ENCODE data around the gene MAPK11.

Gene MAPK11

DNA sequence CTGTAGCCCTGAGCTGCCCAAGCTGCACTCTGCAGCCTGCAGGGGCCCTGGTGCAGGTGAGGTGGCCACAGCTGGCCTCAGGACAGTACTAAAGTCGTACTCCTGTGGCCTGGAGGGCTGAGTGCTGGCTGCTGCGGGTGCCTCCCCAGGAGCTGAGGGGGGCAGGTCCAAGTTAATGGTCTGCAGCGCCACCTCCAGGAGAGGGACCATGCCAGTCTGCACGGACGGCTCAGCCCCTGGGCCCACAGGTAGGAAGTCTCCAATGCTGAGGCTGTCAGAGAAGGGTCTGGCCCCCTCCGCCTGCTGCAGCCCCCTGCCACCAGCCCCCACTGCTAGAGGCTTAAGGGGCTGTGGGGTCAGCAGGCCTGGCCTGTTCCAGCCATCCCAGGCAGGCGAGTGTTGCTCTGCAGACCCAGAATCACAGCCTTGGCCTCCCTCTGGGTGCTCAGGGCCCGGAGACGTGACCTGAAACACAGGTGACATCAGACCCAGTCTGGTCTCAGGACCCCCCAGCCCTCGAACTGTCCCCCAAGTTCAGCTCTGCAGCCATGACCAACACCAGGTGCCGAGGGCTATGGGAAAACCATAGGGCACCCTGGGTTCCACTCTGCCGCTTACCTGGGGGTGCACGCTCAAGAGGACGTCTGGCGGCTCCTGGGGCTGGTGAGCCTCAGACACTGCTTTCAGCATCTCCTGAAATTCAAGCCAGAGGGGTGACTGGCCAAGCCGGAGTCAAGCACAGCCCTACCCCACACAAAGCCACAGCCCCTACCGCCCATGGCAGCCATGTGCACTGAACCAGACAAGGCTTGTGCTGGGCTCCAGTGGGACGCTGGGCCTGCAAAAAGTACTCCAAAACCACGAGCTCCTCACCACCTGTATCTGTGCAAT is 48.5 kb downstream of the MAPK11 start:
- DNase-seq = no peak

DNA sequence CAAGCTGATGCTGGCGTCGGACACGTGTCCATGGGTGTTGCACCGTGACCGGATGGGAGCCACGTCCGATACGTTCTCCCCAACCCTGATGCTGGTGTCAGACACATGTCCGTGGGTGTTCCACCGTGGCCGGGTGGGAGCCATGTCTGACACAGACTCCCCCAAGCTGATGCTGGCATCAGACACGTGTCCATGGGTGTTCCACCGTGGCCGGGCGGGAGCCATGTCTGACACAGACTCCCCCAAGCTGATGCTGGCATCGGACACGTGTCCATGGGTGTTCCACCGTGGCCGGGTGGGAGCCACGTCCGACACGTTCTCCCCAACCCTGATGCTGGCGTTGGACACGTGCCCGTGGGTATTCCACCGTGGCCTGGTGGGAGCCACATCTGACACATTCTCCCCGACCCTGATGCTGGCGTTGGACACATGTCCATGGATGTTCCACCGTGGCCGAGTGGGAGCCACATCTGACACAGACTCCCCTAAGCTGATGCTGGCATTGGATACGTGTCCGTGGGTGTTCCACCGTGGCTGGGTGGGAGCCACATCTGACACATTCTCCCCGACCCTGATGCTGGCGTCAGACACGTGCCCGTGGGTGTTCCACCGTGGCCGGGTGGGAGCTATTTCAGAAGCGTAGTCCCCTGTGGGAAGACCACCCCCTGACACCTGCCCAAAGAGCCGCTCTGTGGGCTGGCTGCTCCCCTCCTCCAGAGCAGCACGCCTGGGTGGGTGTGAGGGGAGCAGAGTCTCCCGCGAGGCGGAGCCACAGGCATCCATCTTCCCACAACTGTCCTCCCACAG is 49.4 kb downstream of the MAPK11 start:
- DNase-seq = no peak

DNA sequence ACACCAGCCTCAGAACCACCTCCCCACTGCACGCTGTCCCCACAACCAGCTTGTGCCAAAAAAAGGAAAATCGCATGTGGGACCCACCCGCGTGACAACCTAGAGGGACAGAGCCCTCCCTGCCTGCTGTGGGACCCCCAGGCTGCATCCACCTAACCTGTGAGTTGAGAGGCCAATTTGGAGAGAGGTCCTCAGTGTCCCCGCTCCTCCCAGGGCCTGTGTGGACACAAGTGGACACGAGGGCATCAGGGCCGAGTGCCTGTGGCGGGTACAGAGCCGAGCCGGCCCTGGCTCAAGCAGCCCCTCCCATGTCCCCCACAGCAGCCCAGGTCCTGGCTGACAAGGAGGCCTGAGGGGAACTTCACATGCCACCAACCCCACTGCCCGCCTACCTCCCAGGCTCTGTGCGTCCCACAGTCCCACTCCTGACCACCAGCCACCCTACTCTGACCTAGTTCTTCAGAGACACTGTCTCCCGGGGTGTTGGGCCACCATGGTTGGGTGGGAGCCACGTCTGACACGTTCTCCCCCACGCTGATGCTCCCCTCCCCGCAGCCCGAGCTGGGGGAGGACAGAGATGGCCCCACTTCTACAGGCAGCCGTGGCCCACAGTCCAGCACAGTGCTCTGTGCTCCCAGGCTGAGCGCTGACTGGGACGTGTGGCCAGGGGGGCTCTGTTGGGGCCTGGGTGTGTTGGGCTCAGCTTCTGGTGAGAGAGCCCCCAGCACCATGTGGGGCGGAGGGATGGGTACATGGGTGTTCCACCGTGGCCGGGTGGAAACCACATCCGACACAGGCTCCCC is 50.2 kb downstream of the MAPK11 start:
- DNase-seq = no peak

DNA sequence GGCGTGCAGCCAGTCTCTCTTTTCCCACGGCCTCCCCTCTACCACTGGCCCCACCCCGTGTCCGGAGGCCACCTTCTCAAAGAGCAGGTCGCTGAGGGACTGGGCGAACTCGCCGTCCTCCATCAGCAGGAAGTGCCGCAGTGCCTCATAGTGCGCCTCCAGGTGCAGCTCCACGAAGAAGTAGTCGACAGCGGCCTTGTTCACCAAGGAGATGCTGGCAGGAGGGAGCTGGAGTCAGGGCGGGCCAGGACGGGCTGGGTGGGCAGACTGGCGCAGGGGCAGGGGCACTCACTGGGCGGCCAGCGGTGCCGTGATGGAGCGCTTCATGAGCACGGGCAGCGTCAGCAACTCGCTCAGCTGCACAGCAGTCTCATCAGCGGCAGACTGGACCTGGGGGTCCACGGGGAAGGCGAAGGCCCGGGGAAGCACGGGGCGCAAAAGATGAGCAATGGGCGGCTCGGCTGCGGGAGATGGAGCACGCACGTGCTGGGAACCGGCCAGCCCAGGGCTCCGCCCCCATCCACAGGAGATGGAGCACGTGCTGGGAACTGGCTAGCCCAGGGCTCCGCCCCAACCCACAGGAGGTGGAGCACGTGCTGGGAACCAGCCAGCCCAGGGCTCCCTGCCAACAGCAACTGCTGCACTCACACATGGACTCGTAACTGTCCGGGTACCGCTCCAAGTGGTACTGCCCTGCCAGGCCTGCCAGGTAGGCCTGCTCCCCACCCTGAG is 51.0 kb downstream of the MAPK11 start:
- DNase-seq = no peak

DNA sequence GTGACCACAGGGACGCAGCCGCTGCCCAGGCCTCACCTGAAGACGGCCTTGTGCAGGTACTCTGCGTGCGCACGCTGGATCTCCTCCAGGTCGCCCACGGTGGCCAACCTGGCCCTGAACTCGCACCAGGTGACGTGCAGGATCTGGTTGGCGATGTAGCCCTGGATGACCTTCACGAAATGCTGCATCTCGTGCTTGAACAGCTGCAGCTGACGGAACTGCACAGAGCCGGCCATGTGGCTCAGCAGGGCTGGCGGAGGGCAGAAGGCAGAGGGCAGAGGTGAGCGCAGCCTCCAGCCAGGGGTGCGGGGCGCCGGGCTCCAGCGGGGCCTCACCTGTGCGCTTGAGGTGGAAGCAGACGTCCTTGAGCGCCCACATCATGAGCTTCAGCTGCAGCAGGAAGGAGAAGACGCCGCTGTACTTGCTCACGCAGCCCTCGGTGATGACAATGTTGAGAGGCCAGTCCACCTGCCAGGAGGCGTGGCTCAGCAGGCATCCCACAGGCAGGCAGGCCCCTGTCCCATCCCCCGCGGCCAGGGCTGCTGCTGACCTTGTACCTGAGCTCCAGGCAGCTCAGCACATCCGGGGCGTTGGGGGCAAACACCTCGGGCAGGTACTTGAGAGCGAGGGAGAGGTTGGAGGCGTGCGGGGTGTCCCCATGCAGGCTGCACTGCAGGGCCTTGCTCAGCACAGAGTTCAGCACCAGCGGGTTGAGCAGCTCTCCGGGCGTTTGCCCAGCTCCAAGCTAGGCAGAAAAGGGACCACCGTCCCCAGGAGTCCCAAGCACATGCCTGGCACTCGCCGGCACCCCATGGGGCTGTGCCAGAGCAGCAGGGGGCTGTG is 51.8 kb downstream of the MAPK11 start:
- no peak for DNase-seq

DNA sequence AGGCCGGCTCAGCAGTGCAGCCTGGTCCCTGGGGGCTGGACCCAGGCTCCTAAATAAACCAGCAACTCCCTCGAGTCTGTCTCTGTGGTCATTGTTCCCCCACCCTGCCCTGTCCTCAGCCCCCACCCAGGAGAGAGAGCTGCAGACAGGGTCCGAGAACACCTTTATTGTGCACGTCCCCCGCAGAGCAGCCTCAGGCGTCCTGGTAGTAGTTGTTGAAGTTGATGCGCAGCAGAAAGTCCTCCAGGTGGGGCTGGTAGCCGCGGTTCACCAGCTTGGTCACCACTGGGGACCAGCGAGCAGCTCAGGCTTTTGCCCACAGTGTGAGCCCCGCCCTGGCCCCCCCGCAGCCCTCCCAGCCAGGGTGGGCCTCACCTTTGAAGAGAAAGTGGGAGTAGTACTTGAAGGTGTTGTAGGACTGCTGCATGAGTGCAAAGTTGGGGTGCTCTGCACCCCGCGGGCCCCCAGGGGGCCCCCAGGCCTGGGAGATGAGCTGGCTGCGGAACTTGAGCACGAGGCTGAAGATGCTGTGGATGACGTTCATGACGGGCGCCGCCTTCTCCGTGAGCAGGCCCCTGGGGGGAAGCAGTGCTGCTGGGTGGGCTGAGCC is 52.5 kb downstream of the MAPK11 start:
- no peak for DNase-seq

DNA sequence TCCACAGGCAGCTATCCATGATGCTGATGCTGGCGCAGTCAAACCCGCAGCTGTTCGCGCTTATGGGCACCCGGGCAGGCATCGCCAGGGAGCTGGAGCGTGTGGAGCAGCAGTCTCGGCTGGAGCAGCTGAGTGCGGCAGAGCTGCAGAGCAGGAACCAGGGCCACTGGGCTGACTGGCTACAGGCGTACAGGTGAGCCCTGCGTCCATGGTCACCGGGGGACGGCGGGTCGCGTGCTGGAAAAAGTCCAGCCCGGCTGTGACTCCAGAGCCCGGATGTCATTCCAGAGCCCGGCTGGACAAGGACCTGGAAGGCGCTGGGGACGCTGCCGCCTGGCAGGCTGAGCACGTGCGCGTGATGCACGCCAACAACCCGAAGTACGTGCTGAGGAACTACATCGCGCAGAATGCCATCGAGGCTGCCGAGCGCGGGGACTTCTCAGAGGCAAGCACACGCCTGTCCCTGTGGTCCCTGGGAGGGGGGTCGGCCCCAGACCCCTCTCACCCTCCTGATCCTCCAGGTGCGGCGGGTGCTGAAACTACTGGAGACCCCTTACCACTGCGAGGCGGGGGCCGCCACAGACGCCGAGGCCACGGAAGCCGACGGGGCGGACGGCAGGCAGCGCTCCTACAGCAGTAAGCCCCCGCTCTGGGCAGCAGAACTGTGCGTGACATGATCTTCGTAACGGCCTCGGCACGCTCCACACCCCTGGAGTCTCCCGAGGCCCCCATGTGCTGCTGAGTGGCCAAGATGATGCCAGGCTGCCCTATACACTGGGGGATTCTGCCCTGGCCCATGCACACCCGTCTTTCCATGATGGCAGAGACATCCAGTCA is 53.3 kb downstream of the MAPK11 start:
- no peak for DNase-seq

DNA sequence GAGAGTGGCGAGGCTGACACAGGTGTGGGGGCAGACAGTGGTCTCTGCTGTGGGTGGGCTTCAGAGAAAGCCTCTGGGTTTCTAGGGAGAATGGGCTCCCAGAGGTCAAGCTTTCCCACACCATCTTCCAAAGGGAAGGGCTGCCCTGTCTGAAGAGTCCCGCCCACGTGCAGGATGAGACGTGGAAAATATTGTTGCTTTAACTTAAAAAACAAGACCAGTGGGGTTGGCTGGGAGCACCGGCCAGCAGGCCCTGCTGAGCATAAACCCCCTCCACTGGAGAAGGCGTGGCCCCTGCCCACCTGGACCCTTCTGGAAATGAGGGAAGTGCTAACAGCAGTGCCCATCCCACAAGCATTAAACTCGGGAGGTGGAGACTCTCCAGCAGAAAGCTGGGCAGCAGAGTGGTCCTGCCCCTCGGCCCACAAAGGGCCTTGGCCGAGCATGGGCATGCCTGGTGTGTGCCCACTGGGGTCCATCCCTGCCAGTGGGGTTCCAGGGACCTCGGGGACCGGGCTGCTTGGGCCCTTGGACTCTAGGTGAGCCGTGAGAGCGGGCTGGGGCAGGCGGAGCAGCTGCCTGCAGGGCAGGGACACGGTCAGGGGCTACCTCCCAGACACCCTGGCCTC is 54.0 kb downstream of the MAPK11 start:
- no peak for DNase-seq

DNA sequence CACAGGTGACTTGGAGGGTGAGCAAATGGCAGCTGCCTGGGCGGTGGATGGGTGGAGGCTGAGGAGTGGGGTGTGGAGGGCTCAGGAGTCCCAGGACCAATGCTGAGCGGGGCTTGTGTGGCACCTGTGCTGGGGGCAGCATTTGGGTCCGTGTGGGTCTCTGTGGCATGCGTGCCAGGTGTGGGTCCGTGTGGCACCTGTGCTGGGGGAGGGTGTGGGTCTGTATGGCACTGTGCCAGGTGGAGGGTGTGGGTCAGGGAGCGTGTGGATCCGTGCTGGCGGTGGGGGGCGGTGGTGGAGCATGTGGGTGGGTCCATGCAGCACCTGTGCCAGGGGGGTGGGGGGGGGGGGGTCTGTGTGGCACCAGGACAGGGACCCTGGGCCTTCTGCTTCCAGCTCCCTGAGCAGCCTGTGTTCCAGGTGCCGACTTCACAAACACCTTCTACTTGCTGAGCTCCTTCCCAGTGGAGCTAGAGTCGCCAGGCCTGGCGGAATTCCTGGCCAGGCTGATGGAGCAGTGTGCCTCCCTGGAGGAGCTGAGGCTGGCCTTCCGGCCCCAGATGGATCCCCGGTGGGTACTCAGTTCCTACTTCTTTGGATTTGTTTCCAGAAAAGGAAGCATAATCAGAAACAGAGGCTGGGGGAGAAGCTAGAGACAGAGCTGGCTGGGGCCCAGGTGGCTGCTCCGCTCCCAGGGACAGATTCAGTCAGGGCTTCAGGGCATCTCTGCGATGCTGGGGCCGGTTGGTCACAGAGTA is 54.7 kb downstream of the MAPK11 start:
- DNase-seq = no peak
